NCI-H510A (cell line): ENCODE measurements around the gene MIA2.
"Not testable (repeated sequence)": the region's sequence is repeated elsewhere in the genome, so short reads cannot be mapped to it uniquely, and the experiment has no call there.

Source experiments
- DNase-seq: peaks from one replicate; lab custom pipeline; 2025; lab: John Stamatoyannopoulos, UW

Gene MIA2

DNA sequence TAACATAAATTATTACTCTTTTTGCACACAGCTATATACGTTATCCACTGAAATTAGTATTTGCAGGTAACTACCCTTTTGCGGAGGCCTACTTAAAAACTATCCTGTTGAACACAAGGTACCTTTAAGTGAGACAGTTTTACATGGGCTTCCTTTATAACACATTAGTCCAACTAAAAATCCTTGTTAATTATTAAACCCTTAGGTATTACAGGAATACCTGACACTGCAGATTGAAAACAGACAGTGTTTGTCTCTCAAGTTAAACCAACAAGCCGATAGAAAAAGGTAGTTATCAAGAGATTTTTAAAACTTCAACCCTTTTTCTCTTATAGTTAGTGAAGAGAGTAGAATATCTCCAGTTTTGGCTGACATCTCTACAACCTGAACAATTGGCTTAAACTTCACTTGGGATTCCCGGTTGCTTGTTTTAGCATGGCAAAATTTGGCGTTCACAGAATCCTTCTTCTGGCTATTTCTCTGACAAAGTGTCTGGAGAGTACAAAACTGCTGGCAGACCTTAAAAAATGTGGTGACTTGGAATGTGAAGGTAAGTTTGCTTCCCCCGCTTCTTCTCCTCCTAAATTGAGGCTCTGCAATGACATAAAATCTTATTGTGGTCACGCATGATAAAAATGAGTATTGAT lies at the start of gene MIA2:
Gene MIA2, plus strand, starts transcription at position 236 of the 647 bp plus-strand sequence. Its CDS starts 200 bp downstream, at position 436.
- DNase-seq: no peak

DNA sequence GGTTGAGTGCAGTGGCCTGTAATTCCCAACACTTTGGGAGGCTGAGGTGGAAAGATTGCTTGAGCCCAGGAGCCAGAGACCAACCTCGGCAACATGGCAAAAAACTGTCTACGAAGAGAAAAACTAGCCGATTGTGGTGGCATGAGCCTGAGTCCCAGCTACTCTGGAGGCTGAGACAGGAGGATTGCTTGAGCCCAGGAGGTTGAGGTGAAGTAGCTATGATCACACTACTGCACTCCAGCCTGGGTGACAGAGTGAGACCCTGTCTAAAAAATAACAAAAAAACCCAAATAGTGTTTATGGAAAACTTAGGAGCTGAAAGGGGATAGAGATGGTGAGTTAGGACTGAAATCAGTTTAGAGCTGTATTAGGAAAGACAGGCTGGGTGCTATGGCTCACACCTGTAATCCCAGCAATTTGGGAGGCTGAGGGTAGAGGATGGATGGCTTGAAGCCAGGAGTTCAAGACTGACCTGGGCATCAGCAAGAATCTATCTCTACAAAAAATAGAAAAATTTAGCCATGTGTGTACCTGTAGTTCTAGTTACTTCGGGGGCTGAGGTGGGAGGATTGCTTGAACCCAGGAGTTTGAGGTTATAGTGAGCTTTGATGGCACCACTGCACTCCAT lies 49.0 kb upstream of the MIA2 start:
- no peak for DNase-seq

DNA sequence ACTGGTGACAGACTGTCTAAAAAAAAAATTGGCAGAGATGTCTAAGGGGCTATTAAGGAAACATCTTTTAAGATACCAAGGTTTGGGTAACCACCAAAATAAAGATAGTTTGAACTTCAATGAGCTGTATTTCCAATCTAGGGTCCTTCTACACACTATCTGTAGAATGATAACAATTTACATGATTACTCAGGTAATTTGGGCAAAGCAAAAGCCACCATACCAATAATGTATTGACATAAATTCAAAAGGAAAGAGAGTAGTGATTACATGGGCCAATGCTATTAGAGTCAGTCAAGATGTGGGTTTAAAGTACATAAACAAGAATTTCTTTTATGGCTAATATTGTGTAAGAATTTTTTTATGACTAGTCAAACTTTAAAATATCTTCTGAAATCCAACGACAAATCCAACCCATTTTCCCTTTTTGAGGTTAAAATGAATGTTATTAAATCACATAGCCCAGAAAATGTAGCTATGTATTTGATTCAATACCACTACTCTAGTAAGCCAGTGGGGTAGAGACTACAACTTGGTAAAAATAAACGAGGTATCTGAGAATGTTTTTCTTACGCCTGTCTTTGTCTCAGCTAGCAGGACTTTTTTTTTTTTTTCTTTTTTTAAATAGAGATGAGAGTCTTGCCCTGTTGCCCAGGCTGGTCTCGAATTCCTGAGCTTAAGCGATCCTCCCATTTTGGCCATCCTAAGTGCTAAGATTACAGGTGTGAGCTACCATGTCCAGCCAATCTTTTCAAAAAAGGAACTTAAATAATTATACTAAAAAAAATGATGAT lies 48.3 kb upstream of the MIA2 start:
- no peak for DNase-seq

GRCh38 chr14:39186941-39187525 lies 46.7 kb upstream of the MIA2 start:
- no peak for DNase-seq

GRCh38 chr14:39203659-39204606 lies 29.8 kb upstream of the MIA2 start:
- no peak for DNase-seq

DNA sequence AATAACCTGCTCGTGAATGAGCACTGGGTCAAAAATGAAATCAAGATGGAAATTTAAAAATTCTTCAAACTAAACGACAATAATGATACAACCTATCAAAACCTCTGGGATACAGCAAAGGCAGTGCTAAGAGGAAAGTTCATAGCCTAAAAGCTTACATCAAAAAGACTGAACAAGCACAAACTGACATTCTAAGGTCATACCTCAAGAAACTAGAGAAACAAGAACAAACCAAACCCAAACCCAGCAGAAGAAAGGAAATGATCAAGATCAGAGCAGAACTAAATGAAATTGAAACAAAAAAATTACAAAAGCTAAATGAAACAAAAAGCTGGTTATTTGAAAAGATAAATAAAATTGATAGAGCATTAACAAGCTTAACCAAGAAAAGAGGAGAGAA lies 26.3 kb upstream of the MIA2 start:
- DNase-seq: not testable (repeated sequence)

DNA sequence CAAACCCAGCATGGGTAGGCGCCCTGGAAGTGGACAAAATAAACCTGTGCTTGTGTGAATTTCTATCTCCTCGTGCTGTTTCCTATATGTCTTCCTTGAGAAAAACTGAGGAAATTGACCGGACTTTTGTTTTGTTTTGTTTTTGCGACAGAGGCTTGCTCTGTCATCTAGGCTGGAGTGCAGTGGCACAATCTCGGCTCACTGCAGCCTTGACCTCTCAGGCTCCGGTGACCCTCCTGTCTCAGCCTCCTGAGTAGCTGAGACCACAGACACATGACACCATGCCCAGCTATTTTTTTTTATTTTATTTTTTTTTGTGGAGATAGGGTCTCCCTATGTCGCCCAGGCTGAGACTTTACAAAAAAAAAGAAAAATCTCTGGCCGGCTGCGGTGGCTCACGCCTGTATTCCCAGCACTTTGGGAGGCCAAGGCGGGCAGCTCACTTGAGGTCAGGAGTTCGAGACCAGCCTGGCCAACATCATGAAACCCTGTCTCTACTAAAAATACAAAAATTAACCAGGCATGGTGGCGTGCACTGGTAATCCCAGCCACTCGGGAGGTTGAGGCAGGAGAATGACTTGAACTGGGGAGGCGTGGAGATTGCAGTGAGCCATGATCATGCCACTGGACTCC lies 22.5 kb upstream of the MIA2 start:
- DNase-seq: no peak

DNA sequence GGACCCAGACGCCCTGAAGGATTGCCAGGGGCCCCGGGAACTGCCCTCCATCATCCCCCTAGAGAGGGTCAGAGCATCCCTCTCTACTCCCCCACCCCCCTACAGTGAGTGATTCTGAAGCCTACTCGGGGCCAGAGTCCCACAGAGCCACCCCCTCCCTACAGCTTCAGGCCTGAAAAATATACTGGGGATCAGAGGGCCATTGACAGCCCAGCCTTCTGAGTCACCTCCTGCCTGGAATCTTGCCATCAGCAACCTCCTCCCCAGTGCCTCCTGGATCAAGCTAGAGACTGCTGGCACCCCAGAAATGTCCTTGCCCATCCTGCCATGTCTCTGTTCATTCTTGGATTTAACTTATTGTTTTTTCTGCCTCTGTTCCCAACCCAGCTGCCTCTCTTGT lies 21.7 kb upstream of the MIA2 start:
- no peak for DNase-seq

GRCh38 chr14:39212693-39213092 lies 21.0 kb upstream of the MIA2 start:
- DNase-seq: no peak

- no peak for DNase-seq
These were observed 16.4 kb upstream of the MIA2 start for GRCh38 chr14:39217214-39217879.

DNA sequence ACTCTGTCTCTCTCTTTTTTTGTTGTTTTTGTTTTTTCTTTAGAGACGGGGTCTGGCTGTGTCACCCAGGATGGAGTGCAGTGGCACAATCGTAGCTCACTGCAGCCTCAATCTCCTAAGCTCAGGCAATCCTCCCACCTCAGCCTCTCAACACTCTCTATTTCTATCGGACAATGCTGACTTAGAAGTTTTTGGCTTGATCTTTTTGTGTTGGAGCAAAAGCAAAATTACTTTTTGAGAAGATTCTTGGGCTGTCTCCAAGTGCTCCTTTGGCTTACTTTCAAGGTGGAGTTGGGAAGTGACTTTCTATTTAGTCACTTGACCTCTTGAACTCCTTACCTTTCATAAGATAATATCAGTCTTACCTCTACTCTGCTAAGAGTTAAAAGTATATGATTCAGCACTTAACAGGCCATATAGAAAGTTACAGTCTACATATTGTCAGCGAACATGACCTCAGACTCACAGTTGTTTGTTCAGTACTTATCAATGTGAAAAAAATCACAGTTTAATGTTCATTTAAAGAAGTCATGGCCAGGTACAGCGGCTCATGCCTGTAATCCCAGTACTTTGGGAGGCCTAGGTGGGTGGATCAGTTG lies 15.4 kb upstream of the MIA2 start:
- DNase-seq: no peak

DNA sequence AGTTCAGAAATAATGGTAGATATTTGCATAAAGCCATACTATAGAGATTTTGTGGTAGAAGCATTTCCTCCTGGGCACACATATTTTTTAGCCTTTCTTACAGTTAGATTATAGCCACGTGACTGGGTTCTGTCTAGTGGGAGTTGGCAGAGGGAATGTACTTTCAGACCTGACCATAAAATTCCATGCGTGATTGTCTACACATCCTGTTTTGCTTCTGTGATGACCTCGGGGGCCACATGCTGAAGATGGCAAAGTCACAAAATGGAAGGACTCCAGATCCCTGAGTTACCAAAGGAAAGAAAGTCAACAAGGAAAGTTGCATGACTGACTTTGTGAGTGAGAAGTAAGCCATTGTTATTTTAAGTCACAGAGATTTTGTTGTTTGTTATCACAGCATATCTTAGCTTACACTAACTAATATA lies 14.6 kb upstream of the MIA2 start:
- DNase-seq: no peak

DNA sequence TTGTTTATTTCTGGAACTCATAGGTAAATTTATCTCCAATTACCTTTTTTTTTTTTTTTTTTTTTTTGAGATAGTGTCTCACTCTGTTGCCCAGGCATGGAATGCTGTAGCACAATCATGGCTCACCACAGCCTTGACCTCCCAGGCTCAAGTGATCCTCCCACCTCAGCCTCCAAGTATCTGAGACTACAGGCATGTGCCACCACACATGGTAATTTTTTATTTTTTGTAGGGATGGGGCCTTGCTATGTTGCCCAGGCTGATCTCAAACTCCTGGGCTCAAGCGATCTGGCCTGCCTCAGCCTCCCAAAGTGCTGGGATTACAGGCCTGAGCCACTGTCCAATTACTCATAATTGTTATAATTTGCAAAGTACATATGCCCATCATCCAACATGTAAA lies 13.2 kb upstream of the MIA2 start:
- DNase-seq: not testable (repeated sequence)

DNA sequence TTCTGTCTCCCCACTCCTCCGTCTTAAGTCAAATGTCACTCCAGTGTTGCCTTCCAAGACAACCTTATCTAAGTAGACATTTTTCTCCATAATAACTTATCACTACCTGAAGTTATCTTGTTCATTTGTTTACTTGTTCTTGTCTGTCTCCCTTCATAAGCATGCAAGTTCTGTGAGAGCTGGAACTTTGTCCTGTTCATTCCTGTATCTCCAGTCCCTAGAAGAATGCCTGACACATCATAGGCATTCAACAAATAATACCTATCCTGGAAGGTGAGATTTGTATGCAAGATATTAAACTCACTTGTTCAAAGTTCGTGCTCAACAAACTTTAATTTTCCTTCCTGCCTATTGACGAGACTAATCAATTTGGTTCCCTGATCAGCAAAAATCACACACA lies 5.7 kb upstream of the MIA2 start:
- no peak for DNase-seq

DNA sequence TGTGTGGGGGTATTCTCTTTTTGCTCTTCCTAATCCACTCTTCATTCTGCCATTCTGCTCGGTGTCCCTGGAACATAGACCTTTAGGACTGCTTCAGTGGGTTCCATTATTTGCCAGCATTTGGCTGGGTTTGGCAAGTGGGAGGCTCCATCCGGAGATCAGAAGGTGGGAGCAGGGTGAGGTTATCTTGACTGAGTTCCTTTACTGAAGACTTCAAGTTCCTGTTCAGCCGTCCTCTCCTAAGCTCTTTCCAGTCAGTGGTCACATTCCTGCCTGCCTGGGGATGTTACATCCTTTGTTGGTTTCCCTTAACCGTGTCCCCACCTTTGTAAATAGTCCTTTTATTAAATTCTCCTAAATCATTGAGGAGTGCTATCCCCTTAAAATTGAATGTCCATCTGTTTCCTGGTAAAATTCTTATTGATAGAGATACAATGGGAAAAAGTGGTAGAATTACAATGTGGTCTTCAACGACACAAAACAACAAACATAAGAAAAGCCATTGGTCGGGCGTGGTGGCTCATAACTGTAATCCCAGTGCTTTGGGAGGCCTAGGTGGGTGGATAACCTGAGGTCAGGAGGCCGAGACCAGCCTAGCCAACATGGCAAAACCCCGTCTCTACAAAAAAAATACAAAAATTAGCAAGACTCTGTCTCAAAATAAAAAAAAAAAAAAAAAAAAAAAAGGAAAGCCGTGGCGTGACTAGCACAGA lies 5.0 kb upstream of the MIA2 start:
- DNase-seq: no peak

- no peak for DNase-seq
These were observed 4.5 kb upstream of the MIA2 start for GRCh38 chr14:39229222-39229543.

GRCh38 chr14:39229601-39230110 lies 4.1 kb upstream of the MIA2 start:
- no peak for DNase-seq

GRCh38 chr14:39230416-39231035 lies 3.2 kb upstream of the MIA2 start:
- no peak for DNase-seq
